ENCODE measurements around the gene ARHGAP44.

The ARHGAP44 gene

DNA sequence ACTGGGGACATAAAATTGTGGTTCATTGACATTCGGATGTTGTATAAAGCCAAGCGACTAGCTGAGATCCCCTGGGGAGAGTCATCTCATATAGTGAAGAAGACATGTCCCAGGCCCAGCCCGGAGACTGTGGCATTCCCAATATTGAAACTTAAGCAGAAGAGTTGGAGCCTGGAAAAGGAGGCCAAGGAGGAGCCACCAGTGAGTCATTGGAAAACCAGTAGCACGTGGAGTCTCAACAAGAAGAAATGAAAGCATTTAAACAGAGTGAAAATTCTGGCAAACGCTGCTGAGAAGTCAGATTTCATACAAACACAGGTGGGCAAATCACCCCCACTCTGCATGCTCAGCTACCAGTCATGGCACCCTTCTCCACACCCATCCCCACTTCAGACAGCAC is 237.9 kb downstream of the ARHGAP44 start:
- TF ChIP-seq, protein P1, sequence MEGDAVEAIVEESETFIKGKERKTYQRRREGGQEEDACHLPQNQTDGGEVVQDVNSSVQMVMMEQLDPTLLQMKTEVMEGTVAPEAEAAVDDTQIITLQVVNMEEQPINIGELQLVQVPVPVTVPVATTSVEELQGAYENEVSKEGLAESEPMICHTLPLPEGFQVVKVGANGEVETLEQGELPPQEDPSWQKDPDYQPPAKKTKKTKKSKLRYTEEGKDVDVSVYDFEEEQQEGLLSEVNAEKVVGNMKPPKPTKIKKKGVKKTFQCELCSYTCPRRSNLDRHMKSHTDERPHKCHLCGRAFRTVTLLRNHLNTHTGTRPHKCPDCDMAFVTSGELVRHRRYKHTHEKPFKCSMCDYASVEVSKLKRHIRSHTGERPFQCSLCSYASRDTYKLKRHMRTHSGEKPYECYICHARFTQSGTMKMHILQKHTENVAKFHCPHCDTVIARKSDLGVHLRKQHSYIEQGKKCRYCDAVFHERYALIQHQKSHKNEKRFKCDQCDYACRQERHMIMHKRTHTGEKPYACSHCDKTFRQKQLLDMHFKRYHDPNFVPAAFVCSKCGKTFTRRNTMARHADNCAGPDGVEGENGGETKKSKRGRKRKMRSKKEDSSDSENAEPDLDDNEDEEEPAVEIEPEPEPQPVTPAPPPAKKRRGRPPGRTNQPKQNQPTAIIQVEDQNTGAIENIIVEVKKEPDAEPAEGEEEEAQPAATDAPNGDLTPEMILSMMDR (IDR thresholded peaks at IDR 0.05; ENCODE audit: low read depth, low read length, missing control alignments) = no peak
- no peak for DNase-seq (ENCODE audit: low read depth)
- no peak overlapping the region for H3K4me3 ChIP-seq (ENCODE audit: low read depth, low read length)
- in situ Hi-C loops (cut with HindIII; ENCODE audit: low sequenced_read_pairs) = no loop called here

DNA sequence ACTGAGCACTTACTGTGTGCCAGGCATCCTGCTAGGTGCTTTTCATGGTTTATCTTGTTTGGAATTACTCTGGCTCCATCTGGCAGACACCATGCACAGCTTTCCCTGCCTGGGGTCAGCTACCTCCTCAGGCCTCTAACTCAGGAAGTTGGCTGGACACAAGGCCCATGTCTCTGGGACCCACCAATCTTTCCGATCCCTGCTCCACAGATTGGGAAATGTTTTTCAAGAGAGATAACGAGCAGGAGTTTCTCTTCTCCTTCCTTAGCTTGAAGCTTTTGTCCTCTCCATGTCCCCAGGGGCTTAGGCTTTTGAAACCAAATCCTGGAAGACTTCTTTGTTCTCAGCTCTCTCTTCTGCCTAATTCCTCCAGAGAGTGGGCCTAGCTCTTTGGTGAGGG is 240.0 kb downstream of the ARHGAP44 start:
- DNase-seq (ENCODE audit: low read depth) = no peak
- H3K4me3 ChIP-seq (ENCODE audit: low read depth, low read length) = no peak overlapping the region
- TF ChIP-seq, protein P1 (IDR thresholded peaks at IDR 0.05; ENCODE audit: low read depth, low read length, missing control alignments) = no peak
- in situ Hi-C loops (cut with HindIII; ENCODE audit: low sequenced_read_pairs) = no loop called here

DNA sequence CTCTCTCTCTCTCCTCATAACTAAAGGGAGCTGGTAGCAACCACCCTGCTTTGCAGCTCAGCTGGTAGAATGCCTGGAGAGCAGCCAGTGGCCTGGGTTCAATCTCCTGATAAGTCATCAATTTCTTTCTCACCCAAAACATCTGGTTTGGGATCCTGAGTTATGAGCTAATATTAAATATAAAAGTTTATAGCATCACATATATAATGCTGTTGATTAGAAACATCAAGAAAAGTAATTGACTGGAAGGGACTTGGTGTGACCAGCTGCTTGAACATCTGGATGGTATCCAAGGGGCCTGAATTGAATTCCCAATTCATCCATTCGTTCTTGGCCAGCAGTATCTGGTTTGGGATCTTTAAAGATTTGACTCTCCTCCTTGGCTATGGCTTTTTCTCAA is 240.8 kb downstream of the ARHGAP44 start:
- H3K4me3 ChIP-seq (ENCODE audit: low read depth, low read length) = no peak overlapping the region
- DNase-seq (ENCODE audit: low read depth) = no peak
- TF ChIP-seq, protein P1 (IDR thresholded peaks at IDR 0.05; ENCODE audit: low read depth, low read length, missing control alignments) = no peak
- in situ Hi-C loops (cut with HindIII; ENCODE audit: low sequenced_read_pairs) = no loop called here

DNA sequence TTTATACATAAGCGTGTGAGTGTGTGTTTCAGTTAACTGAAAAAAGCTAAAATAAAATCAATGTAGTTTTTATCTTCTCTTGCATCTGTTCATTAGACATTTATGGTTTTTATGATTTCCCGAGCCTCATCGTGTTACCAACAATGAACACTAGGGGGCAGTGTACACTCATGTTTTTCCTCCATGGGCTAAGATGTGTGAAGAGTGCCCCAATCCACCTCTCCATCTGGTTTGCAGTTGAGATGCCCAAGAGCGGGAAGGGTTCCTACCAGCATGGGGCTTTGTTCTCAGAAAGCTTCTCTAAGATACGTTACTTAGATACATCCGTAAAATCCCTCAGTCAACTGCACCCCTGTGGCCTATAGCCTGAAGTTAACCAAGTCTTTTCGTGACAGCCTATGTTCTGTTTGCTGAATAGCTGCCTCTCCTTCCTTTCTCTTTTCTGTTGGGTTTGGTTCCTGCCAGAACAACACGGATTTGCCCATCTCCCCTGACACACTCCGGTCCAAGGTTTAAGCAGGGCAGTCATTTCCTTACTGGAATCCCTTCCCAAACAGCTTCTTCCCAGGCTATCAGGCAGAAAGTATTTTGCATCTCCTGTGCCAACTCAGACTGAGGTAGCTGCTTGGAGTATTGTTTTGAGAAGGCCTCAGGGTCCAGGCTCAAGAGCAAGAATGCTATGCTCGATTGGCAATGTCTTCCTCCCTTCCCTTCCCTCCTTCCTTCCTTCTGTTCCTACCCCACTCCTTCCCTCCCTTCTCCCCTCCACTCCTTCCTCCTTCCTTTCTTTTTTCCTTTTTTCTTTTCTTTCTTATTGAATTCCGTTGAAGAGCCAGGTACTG is 241.4 kb downstream of the ARHGAP44 start:
- DNase-seq (ENCODE audit: low read depth) = peak; percentile 32

DNA sequence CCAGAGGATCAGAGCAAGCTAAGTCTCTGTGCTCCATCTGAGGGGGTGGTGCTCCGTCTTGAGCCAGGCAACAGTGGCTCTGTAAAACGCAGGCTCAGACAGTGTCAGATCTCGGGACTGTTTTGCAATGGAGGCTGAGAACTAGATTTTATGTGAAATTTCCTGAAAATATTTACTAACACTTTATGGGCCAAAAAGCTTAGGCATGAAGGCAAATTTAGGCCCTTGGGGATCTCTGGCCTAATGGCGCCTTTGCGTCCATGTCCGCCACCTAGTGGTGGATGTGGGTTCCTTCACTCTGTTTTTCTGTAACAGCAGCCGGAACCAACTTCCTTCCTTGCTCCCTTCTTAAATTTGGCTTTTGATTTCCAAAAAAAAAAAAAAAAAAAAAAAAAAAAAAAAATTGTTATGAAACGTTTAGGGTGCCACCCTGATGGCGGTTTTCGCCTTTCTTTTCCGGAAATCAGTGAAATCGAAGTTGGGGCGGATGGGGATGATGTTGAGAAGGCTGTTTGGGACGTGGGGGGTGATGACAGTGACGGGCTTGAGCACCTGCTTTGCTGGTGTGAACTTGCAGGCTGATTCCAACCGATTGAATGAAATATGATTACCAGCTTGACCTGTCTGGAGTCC is 242.5 kb downstream of the ARHGAP44 start:
- TF ChIP-seq, protein P1 (IDR thresholded peaks at IDR 0.05; ENCODE audit: low read depth, low read length, missing control alignments) = peak; percentile 86
- no peak overlapping the region for H3K4me3 ChIP-seq (ENCODE audit: low read depth, low read length)
- DNase-seq (ENCODE audit: low read depth) = no peak
- in situ Hi-C loops (cut with HindIII; ENCODE audit: low sequenced_read_pairs) = no loop called here

More for the DNA sequence above, 241.4 kb downstream of the ARHGAP44 start:
- H3K4me3 ChIP-seq (ENCODE audit: low read depth, low read length) = no peak overlapping the region
- TF ChIP-seq, protein P1 (IDR thresholded peaks at IDR 0.05; ENCODE audit: low read depth, low read length, missing control alignments) = peak; percentile 78
- in situ Hi-C loops (cut with HindIII; ENCODE audit: low sequenced_read_pairs) = no loop called here

DNA sequence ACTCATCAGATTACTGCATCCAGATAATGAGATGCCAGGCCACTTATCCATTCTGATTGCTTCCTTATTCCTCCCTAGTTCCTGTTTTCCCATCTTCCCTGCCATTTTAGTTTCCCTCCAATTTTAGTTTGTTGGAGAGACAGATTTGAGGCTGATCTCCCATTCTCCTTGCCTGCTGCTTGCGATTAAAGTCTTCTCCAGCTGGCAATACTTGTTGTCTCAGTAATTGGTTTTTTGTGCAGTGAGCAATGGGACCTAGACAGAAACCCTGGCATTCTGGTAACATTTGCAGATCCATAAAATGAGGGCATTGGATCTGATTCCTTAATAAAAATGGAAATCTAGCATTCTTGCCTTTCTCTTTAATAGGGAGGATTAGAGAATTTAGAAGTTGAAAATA is 246.1 kb downstream of the ARHGAP44 start:
- in situ Hi-C loops (cut with HindIII; ENCODE audit: low sequenced_read_pairs) = no loop called here
- TF ChIP-seq, protein P1 (IDR thresholded peaks at IDR 0.05; ENCODE audit: low read depth, low read length, missing control alignments) = no peak
- no peak overlapping the region for H3K4me3 ChIP-seq (ENCODE audit: low read depth, low read length)
- no peak for DNase-seq (ENCODE audit: low read depth)

All from astrocyte of the cerebellum (primary cell).